Gastroesophageal sphincter (tissue), 3 donors: ENCODE results near the gene AHNAK2.
"Not testable (repeated sequence)": the region's sequence is repeated elsewhere in the genome, so short reads cannot be mapped to it uniquely, and the experiment has no call there.

Source experiments
- CTCF ChIP-seq, 4 experiments: fragments of 200-600 bp in 2 of 4; fragments of 450-650 bp in 2 of 4; sonication (generic) in 1 of 4; IDR thresholded peaks; one replicate each; pipeline ENCODE4 v1.5.1; 2017 to 2019; ENCODE audit warnings: antibody characterized with exemption in 4 of 4, mild to moderate bottlenecking in 2 of 4, moderate library complexity in 2 of 4
- POLR2A ChIP-seq, 2 donors: fragments of 450-650 bp; IDR thresholded peaks; one replicate each; pipeline ENCODE4 v1.6.1; 2017; ENCODE audit warnings: antibody characterized with exemption in 2 of 2, mild to moderate bottlenecking in 2 of 2, moderate library complexity in 1 of 2
- POLR2AphosphoS5 ChIP-seq: sonication (generic); formaldehyde crosslinking; IDR thresholded peaks from one replicate; pipeline ENCODE4 v1.6.1; 2017; ENCODE audit warnings: antibody characterized with exemption

- TF ChIP-seq CTCF (IDR thresholded peaks at IDR 0.05); POLR2A (IDR thresholded peaks at IDR 0.05); POLR2AphosphoS5: not testable (repeated sequence)
Observed at GRCh38 chr14:104947881-104948735, 30.1 kb downstream of the AHNAK2 start.
